GM21390 (cell line): Measurements from ENCODE around the gene ATF6.

Experiments
- ATAC-seq: cut with Tn5 transposase; IDR thresholded peaks from one replicate; pipeline ENCODE4 v1.9.1; 2021; ENCODE audit not compliant: unreplicated experiment

The ATF6 gene

DNA sequence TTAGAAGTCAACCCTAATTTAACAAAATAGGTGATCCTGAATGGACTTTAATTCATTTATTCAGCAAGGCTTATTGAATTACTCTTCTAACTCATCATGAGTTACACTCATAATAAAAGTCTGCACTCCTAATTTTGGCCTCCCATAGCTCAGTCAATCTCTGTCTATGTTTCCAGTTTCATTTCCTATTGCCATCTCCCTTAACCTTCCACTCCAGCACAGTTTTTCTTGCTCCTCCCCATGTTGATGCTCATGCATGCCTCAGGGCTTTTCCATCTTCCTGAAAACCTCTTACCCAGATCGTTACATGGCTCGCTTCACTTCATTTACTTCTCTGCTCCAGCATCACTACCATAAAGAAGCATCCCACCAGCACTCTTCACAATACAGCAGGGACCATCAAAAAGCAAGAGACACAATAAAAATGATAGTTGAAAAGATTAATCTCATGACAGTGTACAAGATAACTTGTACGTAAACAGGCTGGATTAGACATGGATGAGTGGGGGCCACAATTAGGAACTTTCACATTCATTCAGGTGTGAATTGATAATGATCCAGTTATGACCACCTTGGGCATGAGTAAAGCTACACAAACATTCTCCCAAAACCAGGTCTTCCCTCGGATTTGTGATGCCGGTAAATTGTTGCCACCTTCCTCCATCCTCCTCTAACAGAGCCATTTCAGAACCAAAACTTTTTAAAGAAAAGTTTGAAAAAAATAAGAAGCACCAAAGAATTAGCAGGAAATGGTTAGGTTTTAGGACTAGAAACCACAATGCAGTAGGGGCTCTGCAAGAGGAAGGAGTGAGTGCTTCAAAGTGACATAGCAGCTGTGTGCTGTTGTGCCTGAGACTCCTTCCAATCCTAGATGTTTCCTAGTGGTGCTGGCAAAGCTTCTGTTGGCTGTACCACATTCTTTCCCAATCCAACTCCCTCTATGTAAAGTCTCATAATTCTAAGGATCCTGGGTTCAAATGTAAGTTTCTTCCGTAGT, 167.8 kb downstream of the ATF6 start:
- ATAC-seq: peak; percentile 68

DNA sequence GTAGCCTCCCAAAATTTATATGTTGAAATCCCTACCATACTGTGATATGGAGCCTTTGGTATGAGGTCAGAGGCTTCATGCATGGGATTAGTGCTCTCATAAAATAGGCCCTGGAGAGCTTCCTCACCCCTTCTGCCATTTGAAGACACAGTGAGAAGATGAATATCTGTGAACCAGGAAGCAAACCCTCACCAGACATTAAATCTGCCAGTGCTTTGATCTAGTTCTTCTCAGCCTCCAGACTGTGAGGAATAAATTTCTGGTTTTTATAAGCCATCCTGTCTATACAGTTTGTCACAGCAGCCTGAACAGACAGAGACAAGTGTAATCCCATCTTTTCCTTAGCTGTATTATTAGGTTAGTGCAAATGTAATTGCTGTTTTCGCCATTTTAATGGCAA, 169.1 kb downstream of the ATF6 start:
- no peak for ATAC-seq

DNA sequence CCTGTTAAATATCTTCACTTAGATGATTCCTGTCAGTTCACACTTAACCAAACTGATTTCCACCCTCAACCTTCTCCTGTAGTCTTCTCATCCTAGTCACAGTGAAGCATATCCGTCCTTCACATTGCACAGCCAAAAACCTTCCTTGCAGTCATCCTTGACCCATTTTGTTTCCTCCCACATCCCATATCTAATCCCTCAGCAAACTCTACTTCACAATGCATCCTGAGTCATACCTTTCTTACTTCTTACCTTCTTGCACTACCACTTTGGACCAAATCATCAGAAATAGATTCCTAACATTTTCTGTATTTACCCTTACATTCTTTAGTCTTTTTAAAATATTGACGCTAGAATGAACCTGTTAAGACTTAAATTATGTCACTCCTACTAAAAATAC, 170.7 kb downstream of the ATF6 start:
- ATAC-seq: no peak

DNA sequence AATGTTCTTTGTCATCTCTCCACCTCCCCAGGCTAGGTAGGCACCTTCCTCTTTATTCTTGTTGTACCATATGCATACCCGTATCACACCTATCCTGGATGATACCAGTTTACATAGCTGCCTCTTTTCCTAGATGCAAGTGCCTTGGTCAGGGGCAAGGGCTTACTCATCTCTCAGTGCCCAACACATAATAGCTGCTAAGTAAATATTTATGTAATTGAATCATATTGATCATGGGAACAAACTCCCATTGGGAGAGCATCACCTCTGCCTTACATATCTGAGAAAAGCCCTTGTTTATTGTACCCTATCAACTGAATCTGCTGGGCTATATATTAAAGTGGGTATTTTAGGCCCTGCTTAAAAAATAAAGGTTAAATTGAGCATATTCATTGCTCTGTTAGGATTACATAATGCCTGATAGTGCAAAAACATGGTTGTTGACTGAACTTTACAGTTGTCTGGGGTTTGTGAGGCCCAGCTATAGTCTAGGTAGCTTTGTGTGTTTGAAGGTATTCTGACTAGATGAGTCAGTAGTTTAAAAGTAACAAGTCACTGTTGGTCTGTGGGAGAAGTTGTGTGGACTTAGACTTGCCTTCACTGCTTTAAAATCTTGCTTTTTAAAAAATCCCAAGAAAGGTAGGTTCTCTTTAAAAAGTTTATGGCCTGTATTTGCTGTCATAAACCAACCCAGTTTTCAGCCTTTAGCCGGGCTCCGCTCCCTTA, 174.9 kb downstream of the ATF6 start:
- no peak for ATAC-seq

DNA sequence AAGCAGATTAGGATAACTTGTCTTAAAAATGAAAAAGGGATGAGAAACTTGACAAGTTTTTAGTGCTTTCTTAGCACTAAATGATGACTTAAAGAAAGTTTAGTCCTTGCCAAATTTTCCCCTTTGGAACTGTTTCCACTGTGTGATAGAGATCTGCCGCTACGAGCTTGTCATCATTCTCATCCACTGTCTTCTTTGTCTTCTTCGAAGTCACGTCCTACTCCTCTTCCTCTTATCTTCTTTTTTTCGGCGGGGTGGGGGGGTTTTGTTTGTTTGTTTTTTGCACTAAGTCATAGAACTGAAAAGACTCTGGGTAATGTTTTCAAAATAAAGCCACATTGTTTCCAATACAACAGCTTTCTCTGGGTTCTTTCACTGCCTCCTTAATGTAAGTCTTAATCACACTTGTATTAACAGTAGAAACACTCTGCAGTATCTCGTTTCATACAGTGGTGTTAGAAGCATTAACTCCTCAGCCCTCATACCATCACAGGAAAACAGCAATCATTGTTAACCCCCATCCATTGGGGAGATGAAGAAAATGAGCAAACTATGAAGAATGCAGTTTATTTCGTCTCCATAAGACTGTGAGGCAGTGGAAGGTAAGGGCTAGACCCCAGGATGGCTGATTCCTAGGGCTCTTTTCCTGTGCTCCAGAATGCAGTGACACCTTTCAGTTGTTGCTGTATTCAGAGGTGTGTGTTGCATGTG, 175.8 kb downstream of the ATF6 start:
- ATAC-seq: no peak

DNA sequence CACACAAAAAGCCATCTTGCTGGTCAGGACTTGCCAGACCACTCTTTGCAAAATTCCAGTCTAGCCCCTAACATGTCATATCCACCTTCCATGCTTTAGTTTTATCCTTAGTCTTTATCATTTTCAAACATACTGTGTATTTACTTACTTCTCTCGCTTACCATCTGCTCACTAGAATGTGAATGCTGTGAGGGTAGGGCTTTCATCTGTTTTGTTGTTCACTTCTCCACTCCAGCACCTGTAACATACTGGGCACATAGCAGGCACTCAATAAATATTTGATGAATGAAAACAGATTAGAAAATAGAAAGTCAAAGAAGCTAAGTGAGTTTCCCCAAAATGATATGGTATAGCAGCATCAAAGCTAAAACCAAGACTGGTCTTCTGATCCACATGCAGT, 177.6 kb downstream of the ATF6 start:
- no peak for ATAC-seq

DNA sequence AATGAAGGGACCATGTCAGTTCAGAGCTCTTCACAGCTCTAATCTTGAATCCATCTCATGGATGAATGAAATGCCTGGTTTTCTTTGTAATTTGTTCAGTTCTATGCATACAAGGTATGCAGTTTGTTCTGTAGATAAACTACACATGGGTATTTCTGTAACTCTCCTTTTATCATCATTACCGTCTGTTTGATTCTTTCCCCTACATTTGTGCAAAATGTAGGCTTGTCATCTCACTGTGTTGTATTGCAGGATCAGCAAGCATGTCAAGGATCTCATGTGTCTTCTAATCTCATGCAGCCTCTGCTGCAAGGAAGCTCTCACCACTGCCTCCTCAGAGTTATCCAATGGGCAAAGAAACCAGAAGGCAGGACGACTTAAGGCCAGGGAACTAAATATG, 178.3 kb downstream of the ATF6 start:
- no peak for ATAC-seq

DNA sequence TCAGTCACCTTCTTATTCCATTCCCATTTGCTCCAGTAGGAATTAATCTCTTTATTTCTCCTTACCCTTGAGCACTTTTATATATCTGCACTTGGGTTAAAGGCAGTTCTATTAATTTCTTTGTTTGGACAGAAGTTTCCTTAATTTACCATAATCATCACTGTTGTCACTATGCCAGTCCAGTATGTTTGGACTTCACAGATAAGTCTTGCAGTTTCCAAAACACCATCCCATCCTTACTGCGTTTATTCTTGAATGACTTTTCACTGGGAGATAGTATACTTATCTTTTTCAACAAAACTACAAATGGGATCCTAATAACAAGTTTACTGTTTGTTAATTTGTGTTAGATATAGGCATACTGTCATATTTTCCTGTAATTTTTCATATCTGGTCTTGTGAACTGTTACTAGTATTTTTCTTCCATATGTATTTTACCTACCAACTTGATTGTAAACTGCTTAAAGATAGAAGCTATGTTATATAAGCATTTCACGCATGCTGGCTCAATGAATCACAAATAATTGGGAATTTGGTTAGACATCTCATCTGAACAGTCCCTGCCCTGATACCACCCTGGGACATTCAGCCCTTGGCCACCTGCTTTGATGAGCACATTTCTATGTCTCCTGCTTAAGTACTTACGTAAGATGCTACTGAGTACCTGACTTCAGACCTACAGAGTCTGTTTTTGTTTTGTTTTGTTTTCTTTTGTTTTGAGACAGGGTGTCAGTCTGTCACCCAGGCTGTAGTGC, 179.4 kb downstream of the ATF6 start:
- ATAC-seq: no peak

DNA sequence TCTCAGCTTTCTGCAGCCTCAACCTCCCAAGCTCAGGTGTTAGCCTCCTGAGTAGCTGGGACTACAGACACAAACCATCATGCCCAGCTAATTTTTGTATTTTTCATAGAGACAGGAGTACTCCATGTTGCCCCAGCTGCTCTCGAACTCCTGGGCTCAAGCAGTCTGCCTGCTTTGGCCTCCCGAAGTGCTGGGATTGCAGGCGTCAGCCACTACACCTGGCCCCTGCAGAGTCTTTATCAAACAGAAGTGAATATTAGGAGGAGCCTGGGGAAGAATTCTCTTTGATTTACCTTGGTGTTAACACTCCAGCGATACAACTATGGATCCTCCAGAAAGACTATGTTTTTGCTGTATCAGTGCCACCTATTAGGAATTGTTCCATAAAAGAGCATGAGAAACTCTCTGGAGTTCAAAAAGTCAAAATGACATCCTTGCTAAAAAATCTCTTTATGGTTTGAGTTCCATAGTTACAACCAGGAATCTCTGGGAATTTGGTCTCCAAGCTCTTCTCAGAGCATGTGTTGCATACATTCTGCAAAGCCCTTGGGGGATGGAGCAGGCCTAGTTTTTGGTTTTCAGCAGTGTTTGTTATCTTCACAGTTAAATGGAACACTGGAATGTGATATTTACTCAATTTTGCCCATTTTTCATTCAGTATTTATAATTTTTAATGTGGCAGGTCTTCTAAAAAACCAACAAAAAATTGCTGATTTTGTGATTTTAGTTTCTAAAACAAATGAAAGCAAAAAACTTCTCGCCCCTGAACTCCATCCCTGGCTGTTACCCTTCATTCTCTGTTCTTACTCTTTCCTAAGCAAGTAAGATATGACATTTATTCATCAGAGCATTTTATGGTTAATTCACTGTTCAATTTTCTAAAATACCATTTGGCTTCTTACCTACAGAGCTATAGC, 180.2 kb downstream of the ATF6 start:
- no peak for ATAC-seq

DNA sequence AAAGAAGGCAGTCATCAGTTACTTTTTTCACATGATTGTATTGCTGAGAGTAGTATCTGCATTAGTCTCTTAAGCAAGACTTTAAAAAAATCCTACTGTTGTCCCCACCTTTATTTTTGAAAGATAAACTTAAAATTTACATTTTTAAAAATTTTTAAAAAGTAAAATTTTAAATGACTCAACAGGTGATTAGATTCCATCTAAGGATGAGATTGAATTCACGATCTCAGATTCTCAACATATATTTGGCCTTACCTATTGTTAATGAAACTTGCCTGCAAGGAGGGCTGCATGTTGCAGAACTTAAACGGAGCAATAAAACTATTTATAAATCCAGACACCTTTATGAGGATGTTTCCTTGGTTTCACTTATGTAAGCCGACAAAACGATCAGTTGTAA, 182.3 kb downstream of the ATF6 start:
- no peak for ATAC-seq

DNA sequence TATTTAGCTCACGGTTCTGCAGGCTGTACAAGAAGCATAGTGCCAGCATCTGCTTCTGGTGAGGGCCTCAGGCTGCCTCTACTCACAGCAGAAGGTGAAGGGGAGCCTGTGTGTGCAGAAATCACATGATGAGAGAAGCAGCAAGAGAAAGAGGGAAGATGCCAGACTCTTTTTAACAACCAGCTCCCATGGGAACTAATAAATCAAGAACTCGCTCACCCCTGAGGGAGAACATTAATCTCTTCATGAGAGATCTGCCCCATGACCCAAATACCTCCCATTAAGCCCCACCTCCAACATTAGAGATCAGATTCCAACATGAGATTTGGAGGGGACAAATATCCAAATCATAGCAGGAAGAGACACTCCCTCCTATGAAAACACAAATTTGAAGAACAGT, 183.4 kb downstream of the ATF6 start:
- ATAC-seq: no peak

DNA sequence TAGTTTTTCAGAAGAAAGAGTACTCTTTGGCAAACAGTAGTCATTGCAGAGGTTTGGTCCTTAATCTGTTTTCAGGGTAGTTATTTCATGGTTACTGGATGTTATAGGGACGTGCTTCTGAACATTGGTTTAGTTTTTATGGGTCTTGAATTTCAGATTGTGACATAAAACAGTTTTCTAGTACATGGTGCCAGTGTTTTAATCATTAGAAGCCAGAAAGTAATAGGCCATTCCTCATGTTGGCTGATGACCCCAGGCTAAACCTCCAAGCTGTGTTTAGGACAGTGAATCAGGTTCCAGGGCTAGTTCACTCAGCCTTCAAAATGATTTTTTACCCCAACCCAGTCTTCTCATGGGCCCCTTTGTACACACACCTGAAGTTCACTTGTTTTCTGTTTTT, 184.3 kb downstream of the ATF6 start:
- ATAC-seq: no peak

DNA sequence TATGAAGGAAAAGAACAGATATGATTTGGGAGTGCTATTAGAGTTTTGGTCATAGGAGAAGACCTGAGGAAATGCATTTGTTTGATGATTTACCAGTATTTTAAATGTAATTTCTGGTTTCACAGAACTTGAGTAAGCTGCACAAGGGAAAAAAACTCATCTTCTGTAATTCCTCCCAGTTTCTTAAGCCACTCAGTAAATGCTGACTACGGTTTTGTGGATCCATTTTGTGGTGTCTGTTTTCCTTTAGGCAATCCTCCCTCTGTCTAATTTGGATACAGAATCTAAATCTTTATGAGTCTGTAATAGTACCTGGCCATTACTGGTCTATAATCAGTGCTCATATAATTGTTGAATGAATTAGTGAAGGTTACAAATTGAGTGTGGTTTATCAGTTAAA, 185.5 kb downstream of the ATF6 start:
- no peak for ATAC-seq

DNA sequence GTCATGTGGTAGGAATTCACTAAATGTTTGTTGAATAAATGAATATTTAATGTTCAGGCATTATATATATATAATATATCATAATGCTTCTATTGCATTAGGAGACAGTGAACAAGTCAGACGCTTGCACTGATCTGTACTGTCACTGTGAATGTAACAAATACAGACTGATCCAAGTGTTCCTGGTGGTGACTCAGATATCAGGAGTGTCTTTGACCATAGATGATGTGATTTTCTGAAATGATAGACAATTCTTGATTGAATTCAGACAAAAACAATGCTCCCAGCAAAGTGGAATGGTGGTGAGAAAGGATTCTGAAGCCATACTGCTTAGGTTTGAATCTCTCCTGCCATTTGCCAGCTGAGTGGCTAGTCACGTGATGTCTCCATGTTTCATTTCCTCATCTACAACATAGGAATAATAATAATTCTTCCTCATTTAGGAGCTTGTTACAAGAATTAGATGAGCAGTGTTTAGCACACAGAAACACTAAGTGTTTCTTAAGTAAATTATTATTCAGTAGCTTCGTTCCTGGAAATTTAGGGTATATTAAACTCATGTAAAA, 186.6 kb downstream of the ATF6 start:
- no peak for ATAC-seq

DNA sequence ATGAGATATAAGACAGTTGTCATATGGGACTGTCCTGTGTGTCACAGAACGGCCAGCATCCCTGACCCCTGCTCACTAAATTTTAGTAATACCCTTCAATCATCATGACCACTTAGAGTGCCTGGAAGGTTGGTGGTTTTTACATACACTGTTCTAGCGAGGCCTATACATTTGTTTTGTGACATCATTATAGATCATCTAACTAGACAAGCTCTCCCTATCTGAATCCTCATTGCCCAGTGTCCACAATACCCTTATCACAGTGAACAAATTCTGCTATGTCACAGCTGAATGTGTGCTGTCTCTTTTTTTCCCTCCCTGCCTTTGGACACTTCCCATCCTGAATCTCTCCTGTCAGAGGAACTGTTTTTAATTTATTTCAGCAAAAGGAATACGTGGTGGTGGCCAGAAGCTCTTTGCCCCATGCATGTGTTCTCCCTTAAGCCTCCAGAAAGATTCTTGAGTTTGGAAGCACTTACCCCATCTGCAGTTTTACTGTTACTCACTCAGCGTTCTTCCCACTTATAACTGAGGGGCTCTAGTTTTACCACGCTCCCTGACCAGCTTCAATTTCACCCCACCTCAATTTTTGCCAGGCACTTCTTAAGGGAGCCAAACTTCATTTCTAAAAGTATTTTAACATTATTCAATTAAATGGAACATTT, 187.3 kb downstream of the ATF6 start:
- ATAC-seq: no peak

DNA sequence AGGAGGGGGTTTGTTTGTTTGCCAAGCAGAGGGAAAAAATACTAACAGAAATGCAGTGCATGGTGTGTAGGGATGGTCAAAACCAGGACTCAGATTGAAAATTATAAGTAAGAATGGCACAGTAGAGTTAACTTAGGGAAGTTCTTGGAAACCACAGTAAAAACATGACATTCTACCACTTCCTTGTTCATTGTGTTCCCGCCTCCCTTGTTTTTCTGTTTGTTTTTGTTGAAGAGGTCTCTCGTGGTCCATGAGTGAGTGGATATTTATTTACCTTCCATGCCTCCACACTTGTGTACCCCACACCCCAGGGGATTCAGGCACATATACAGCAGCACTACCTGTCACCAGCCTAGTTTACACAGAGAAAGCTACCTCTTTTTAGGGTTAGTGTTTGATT, 187.9 kb downstream of the ATF6 start:
- no peak for ATAC-seq

DNA sequence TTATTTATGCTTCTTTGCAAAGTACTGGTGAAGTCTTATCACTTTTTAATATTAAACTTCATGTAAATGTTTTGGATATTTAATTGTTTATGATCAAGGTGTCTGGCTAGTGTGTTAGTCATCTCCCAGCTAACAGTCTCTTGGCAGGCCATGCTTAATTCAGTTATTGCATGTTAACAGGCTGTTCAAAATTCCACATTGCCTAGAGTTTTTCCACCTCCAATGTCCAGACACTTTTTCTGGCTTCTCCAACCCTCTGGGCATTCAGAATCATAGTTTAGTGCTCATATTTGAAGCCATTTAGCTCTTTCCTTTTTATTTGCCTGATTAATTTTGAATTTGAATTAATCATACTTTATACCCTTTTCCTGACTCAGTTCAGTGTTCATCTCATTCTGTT, 188.3 kb downstream of the ATF6 start:
- no peak for ATAC-seq

DNA sequence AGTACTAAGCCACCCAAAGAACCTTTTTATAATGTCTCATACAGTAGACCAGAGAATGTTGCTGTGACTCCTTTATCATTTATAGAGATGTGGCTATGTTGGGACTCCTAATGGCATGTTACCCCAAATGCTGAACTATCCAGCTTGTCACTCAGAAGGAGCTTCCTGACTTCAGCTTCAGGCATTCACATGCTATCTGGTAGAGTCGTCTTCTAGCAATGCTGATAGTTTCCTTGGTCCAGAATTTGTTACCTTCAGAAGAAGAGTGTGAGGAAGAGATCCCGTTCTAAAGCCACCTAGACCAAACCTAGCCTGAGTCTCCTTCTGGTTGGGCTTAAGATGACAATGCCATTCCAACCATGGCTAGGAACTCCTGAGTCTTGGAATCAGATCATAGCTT, 189.5 kb downstream of the ATF6 start:
- ATAC-seq: no peak

DNA sequence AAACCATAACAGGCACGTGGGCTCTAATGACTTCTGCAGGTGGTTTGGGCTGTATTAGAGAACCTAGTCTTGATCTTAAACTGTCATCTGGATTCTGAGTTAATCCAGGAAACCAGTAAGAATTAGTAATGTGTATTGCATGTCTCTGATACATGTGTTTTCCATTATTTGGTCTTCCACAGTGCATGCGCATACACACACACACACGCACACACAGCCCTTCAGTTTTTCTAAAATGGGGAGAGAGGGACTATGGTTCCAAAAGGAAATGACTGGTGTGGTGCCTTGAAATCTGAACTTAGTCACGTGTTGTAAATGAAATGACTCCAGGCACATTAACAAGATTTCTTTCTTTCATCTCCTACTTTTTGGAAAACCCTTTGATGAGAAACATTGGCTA, 190.0 kb downstream of the ATF6 start:
- no peak for ATAC-seq
